NCI-H345 treated with DMSO at 0.1 percent for 48 hours (cell line): ENCODE data around the gene B4GALNT2.
"Not testable (repeated sequence)": the region's sequence is repeated elsewhere in the genome, so short reads cannot be mapped to it uniquely, and the experiment has no call there.

Source experiments
- DNase-seq: peaks from one replicate; lab custom pipeline; 2025; ENCODE audit not compliant: unreplicated experiment; lab: John Stamatoyannopoulos, UW

The B4GALNT2 gene

GRCh38 chr17:49117587-49118230 lies 14.9 kb upstream of the B4GALNT2 start:
- no peak for DNase-seq

- DNase-seq, result no peak
These were observed 12.4 kb upstream of the B4GALNT2 start for GRCh38 chr17:49120166-49120565.

DNA sequence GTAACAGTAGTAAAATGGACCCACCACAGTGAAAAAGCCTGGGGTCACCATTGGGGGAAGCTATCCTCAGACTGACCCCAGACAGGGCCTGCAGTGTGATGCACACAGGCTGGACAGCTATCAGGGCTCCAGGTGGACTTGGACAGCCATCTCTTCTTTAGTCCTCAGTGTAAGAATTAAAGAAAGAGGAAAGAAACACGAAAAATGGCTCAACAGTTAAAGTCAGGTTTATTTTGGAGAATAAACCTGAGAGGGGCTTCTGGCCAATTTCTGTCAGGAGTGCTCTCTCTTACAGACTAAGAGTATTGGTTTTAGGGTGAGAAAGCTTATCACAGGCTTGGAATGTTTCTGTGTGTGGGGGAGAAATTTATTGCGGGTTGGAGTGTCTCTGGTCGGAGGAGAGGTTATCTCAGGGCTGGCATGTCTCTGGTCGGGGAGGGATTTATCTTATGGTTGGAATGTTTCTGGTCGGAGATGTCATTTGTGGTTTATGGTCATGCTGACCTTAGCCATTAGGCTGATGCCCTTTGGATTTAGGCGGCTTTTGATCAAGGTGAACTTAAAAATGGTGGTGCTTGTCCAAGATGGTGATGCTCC lies 10.8 kb upstream of the B4GALNT2 start:
- no peak for DNase-seq

DNA sequence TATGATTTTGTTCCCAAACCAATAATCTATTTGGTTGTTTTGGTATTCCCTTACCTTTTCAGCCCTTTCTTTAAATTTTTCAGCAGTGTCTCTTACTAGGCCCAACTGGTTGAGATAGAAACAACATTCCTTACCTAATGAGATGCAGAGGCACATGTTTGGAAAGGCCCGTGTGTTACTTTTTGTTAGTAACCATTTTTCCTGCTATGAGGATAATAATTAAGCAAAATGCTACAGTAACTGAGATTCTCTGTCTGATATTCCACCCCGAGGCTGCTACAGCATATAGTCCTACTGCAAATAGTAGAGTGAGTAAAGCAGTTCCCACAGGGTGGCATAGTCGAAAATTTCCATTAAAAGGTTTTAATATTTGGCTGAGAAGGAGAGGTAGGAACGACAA lies 10.0 kb upstream of the B4GALNT2 start:
- DNase-seq, result no peak

GRCh38 chr17:49123061-49123460 lies 9.5 kb upstream of the B4GALNT2 start:
- DNase-seq, result no peak

GRCh38 chr17:49125449-49125848 lies 7.1 kb upstream of the B4GALNT2 start:
- no peak for DNase-seq

- DNase-seq, result not testable (repeated sequence)
These were observed 6.2 kb upstream of the B4GALNT2 start for GRCh38 chr17:49126183-49126859.

GRCh38 chr17:49129359-49129950 lies 3.1 kb upstream of the B4GALNT2 start:
- DNase-seq, result not testable (repeated sequence)

- no peak for DNase-seq
These were observed 1.7 kb upstream of the B4GALNT2 start for GRCh38 chr17:49130891-49131290.

DNA sequence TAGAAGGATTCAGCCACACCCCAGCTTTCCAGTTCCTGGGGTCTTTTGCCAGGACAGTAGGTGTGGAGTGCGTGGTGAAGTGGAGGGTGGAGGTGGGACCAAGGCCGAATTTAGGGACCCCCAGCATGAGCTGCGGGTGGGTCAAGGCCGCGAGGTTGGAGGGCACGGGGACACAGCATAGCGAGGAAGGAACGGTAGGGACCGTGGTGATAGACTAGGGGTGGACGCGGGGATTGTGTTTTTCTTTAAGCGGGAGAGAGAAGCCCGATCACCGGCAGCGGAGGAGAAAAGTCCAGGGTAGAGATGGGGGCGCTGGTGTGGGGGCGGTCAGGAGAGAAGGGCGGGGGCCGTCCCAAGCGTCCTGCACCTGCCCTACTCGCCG lies 261 bp upstream of the B4GALNT2 start:
- DNase-seq, result no peak

- no peak for DNase-seq
These were observed 3.8 kb downstream of the B4GALNT2 start for GRCh38 chr17:49136335-49136734.

GRCh38 chr17:49145654-49146053 lies 13.1 kb downstream of the B4GALNT2 start:
- DNase-seq, result not testable (repeated sequence)

- DNase-seq, result no peak
These were observed 14.2 kb downstream of the B4GALNT2 start for GRCh38 chr17:49146620-49147306.

- DNase-seq, result no peak
These were observed 15.6 kb downstream of the B4GALNT2 start for GRCh38 chr17:49148171-49148570.

- no peak for DNase-seq
These were observed 19.4 kb downstream of the B4GALNT2 start for GRCh38 chr17:49151996-49152395.

DNA sequence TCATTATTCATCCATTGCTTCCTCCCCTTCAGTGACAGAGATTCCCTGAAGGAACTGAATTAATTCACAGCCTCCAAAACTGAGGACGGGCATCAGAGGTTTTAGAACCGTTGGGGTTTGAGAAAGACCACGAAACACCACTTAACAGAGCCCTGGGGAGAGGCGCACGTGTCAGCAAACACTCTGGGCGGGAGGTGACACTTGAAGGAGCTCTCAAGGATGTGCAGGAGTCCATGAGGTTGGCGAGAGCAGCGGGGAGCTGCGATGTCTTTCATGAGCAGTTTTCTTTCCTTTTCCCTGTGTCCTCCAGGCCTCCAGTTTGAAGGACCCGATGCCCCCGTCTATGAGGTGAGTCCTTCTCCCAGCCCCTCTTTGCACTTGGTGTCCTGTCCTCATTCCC lies 23.7 kb downstream of the B4GALNT2 start:
- no peak for DNase-seq

GRCh38 chr17:49157784-49158183 lies 25.2 kb downstream of the B4GALNT2 start:
- no peak for DNase-seq

GRCh38 chr17:49162866-49163265 lies 30.3 kb downstream of the B4GALNT2 start:
- DNase-seq, result no peak

GRCh38 chr17:49165143-49165542 lies 32.6 kb downstream of the B4GALNT2 start:
- DNase-seq, result no peak

- DNase-seq, result no peak
These were observed 36.1 kb downstream of the B4GALNT2 start for GRCh38 chr17:49168706-49169105.

- no peak for DNase-seq
These were observed 37.6 kb downstream of the B4GALNT2 start for GRCh38 chr17:49170216-49170615.
